ENCODE results near the gene SDR42E2.

GRCh38 chr16:22161401-22161800 is 905 bp upstream of the SDR42E2 start:
- TF ChIP-seq POLR2A (IDR thresholded peaks at IDR 0.05; ENCODE audit: low read depth): no peak
- no peak for TF ChIP-seq CTCF (IDR thresholded peaks at IDR 0.05)
- TF ChIP-seq POLR2AphosphoS5 (IDR thresholded peaks at IDR 0.05): no peak

All from esophagus muscularis mucosa (tissue), 3 donors.